ENCODE measurements around the gene RAI1.

RAI1 gene

DNA sequence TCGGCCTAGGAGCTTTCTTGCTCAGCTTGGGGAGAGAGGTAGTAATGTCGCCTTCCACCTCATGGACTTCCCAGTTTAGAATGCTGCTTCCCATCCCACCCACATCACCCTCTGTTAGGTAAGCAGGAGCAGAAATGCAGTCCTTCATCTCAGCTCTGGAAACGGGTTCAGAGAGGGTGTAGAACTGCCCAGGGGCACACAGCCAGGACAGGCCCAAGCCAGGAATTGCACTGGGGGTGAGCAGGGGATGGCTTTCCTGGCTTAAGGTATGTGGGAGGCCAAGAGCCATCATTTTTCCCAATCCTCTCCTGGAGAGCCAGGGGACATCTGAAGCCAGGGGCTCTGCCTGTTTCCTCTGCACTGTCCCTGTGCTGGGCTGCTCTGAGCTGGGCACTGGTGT is 33.6 kb downstream of the RAI1 start:
- no peak for DNase-seq (ENCODE audit: low read depth, low spot score)

DNA sequence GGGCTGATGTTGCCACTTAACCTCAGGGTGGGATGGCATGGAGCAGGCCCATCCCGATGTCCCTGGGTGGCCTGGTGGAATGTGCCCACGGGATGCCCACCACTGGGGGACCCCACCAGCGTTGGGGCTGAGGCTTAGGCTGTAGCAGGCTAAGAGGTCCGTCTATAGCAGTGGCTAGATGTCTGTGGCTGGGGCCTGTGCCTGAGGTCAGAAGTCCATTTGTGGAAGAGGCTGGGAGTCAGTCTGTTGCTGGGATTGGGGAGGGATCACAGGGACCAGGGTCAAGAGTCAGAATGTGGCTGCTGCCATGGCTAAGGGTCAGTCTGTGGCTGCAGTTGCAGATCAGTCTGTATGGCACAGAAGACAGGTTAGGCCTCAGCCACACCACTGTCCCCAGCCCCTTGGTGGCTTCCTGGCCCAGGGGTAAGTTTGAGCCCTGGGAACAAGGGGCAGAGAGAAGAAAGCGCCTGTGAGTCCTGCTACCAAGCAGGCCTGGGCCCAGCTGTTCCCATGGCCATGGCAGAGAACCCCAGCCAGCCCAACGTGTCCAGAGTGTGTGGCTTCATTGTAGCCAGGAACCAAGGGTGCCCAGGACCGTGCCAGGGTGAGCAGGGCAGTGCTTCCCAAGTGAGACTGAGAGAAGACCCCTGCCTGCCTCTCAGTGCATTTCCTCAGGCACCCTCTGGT is 35.7 kb downstream of the RAI1 start:
- DNase-seq (ENCODE audit: low read depth, low spot score): no peak

DNA sequence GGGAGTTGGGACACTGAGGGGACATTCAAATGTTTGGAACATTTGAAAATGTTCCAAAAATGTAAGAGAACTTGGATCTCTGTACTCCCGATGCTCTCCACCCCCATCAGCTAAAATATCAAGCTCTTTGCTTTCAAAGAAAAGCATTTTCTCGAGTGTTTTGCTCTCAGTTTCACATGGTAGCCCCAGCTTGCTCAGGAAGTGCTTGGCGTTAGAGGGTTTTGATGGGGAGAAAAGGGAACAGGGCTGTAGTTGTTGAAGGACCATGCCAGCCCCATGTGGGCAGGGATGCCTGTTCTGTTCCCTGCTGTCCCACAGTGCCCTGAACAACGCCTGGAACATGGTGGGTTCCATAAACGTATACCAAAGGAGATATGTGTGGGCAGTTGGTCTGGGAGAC is 37.0 kb downstream of the RAI1 start:
- no peak for DNase-seq (ENCODE audit: low read depth, low spot score)

DNA sequence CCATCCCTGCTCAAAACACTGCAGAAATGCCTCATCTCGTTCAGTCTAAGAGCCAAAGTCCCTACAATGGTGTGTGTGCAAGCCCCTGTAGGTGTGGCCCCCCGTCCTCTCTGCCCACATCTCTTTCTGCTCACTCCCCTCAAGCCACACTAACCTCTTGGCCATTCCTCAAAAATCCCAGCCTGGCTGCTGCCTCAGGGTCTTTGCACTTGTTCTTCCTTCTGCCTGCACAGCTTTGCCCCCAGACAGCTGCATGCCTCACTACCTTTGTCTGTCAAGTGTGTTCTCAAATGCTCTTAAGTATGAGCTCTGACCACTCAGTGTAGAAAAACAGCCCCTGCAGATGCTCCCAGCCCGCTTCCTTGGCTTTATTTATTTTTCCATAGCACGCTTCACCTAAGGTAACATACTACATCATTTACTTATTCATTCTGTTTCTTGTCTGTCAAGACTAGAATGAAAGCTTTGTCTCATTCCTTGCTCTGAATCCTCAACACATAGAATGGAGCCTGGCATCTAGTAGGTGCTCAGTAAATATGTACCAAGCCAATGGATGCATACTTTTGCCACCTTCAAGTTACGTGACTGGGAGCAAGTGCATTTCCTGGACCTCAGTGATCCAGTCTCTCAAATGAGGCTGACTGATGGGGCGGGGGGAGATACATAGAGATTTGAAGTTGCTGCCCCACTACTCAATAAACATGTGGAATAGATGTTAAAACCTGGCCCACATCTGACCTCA is 38.1 kb downstream of the RAI1 start:
- DNase-seq (ENCODE audit: low read depth, low spot score): no peak

DNA sequence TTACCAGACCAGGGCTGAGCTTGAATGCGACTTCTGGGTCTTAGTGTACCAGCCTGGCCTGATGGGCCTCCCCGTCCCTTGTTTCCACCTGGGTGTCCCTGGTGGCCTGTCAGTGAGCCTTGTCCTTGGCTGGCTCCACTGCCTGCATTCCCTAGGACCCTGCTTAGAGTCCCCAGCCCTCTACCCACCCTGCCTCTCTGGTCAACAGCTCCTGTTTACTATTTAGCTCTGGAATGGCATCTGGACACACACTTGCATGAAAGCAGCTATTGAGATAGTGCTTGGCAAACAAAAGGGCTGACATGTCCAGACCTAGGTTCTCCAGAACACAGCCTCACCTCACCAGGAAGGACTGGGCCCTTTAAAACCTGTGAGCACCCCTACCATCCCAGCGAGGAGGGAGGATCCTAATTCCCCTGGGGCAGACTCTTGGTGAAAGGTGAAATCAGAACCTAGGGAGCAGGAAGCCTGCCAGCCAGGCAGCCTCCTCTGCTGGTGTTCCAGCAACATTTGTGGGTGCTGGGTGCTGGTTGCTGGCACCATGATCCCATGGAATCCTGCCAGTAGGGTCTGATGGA is 38.8 kb downstream of the RAI1 start:
- DNase-seq (ENCODE audit: low read depth, low spot score): no peak

DNA sequence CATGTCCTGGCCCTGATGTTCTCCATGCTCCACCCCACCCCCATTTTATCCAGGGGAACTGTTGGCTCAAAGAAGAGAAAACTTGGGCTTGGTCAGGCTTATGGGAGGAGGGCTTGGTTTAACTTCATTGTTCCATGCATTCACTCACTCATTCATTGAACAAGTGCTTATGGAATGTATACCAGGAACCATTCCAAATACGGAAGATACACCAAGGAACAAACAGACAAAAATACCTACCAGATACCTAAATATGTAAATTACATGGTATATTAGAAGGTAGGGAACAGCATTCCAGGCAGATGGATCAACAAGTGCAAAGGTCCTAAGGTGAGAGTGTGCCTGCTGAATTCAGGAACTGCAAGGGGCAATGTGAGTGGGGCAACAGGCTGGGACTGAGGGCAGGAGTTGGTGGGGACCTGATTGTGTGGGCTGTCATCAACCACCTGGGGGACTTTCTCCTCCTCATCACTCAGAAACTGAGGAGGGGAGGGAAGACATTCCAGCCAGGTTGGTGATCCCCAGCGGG is 39.9 kb downstream of the RAI1 start:
- DNase-seq (ENCODE audit: low read depth, low spot score): no peak

DNA sequence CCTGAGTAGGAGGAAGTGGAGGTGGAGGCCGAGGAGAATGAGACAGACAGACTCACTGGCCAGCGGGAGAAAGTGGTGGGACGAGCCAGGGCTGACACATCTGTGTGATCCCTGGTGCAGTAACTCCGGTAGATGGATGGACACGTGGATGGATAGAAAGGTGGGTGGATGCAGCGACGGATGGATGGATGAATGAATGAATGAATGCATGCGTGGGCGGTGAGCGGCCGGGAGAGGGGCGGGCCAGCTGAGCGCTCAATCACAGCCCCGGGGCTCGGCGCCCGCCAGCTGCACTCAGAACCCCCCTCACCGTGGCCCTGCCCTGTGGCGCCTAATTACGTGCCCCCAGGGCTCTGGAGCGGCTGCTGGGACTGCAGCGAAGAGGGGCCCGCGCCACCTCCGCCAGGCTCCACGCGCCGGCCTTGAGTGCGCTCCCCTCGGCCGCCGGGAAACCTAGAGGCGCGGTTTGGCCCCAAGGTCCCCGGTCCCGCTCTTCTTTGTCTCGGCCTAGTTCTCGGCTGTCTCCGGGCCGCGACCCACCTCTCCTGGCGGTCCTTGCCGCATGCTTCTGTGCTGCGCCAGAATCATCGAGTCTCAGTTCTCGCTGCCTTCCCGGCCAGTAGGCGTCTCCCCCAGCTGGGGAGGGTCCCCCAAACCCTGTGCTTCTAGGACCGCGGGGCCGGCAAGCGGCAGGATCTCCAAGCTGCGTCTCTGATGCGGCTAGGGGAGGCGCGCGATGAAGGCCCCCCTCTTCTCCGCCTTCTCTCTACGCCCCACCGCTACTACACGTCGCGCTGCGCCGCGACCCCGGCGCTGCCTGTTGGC is 41.0 kb downstream of the RAI1 start:
- no peak for DNase-seq (ENCODE audit: low read depth, low spot score)

DNA sequence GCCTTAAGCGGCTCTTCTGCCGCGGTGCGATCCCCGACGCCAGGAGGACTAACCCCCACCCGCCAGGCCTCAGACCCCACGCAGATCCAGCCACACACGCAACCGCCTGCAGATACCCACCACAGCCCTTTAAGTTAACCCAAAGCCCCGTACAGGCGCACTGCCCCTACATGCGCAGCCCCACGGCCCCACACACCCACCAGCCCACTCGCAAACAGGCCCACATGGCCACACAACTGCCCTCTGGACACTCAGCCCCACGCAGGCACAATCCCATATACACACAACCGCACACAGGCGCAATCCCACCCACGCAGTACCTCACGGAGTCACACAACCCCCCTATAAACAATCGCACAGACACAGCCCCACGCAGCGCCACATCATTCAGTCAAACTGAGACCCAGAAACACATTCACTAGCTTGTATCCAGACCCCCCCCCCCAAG is 41.7 kb downstream of the RAI1 start:
- DNase-seq (ENCODE audit: low read depth, low spot score): no peak

DNA sequence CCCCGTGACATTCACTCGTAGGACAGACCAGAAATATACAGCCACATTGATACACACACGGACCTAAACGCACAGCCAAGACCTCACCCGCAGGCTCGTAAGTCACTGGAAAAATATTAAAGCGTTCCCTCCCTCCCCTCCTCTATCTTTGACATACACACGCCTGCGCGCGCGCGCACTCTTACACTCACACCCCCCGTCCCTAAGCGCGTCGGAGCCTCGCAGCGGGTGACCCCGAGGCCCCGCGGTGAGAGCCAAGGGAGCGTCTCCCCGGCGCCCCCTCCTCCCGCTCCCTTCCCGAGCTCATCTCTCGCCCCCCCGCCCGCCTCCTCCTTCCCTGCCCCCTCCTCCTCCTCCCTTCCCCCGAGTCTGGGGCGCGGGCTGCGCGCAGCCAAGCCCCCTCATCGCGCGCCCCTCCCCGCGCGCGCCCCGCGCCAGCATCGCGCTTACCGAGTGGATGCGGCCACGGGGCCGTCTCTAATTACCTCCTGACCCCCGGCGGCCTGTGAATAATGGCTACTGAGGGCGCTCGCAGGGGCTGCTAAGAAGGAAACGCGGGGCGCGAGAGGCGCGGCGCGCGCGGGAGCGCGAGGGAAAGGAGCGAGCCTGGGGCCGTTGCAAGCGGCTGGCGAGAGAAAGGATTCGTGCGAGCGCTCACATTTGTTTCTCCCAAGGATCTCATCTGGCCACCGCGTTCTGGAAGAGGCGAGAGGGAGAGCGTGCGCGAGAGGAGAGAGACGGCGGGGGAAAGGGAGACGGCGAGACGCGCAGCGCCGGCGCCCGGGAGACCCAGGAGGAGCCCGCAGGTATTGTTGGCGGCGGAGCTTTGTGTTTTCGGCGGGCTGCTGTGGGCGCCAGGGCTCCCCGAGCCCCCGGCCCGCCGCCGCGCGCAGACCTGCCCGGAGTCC is 42.4 kb downstream of the RAI1 start:
- DNase-seq (ENCODE audit: low read depth, low spot score): no peak

DNA sequence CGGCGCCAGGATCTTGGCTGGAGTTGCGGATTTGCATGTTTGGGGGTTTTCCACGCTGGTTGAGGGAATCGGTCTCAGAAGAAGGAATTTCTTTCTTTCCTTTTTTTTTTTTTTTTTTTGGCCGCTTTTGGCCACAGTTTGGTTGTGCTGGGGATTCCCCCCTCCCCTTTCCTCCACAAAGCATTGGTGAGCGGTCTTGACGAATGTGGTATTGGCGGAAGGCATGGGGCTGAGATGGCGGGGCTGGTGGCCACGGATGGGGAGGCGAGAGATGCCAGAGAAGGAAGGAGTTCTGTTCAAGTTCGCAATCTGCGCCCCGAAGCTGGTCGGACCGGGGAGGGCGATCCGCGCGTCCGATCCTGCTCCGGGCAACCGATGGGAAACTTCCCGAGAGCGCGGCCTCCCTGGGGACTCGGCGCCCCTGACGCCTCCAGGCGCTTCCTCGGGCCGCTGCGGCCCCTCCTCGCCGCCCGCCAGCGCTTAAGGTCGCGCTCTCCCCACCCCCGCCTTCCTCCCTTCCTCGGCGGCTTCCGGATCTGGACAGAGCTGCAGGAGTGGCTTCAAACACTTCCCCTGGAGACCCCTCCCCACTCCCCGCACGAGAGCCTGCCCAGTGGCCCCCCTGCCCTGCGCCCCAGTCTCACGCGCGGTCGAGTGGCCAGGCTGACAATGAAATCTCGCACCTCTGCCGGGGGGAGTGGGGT is 43.2 kb downstream of the RAI1 start:
- DNase-seq (ENCODE audit: low read depth, low spot score): no peak

DNA sequence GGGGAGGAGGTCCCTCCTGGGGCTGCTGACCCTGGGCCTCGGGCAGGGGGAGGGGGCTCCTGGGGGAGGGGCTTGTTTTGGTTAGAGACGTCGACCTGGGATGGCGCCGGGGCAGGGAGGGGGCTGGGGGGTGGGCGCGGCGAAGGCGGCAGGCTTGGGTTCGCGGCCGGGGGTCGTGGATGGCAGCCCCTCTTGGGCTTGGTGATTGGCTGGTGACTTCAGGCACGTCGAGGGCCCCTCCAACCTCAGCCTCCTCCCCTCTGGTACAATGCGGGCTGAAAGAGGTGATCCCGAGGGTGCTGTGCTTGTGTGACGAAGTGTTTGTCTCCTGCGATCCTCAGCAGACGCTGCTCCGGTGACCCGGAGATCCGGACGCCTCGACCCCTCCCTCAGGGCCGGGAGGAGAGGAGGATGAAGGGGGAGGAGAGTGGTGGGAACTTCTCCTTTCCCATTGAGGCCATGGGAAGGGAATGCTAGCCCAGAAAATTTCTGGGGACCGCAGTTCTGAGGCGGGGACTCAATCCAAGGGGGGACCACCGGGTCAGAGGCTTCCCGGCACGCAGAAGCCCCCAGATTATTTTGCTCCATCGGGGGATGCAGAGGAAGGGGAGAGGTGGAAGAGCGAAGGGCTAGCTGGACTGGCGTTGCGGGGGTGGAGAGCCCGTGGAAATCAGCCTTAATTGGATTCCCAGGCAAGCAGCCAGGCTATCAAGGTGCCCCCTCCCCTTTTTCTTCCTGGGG is 43.9 kb downstream of the RAI1 start:
- DNase-seq (ENCODE audit: low read depth, low spot score): no peak

DNA sequence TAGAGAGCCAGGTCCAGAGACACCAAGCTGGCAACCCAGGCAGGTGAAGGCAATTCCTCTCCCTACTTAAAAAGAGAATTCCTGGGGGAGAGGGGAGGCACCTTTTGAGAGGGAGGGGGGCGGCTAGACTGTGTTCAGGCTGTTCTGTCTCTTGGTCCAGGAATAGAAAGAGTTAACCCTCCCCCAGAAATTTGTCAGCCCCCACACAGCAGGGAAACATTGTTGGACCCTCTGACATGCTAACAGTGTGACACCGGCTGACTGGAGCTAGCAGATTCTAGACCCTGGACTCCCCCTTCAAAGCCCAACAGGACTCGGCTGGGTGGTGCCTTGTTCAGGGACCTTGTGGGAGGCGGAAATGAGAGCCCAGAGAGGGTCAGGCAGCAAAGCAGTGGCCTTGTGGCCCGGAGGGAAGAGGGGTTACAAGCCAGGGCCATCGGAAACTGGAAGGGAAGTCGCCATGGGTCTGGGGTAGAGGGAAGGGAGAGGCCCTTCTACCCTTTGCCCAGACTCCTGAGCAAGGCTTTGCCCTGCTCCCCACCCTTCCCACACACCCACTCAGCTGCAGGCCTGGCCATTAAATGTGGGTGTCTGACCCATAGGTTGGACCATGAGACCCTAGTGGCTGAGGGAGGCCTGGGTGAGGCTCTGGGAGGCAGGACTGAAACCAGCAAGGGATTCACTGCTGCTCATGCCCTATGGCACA is 44.6 kb downstream of the RAI1 start:
- DNase-seq (ENCODE audit: low read depth, low spot score): no peak

DNA sequence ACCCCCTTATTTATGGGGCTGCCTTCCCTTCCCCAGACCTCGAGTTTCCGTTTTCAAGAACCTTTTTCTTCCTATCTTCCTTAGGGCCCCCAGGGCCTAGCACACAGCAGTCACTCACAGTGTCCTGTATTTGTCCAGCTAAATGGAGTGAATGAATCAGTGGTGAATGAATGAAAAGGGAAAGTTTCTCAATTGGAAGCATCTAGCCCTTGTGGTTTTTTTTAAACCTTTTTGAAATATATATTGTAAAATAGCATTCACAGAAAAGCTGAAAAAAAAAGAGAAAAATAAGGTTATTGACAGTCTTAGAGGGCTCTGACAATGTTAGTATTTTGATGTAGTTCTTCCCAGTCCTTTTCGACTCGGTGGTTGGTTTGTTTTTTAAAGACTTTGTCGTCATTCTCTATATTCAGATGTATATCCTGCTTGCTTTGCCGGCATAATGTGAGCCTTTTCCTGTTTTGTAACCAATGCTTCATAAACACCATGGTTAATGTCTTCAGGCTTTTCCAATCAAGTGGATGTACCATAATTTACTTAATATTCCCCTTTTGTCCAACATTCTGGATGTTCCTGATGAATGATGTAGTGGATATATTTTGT is 45.3 kb downstream of the RAI1 start:
- no peak for DNase-seq (ENCODE audit: low read depth, low spot score)

DNA sequence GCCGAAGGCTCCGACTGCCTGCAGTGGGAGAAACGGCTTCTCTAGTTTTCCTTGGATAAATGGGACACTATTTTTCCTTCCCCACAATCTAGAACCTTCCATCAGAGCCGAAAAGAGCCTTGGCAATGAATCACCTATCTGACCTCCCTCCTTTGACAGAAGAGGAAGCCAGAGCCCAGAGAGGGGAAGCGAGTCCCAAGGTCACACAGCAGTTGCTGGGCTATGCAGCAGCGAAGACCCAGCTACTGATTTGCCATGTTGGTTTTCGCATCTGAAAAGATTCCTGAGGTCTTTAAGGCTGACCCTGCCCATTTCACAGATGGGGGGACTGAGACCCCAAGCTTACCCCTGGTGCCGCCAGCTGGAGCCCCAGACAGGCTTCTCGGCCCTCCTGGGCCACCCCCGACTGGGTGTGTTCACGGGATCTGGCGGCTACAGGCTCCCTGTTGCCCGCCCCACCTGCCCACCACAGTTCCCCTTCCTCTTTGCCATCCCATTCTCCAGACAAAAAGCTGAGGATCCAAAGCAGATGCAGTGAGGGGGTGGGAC is 45.9 kb downstream of the RAI1 start:
- no peak for DNase-seq (ENCODE audit: low read depth, low spot score)

DNA sequence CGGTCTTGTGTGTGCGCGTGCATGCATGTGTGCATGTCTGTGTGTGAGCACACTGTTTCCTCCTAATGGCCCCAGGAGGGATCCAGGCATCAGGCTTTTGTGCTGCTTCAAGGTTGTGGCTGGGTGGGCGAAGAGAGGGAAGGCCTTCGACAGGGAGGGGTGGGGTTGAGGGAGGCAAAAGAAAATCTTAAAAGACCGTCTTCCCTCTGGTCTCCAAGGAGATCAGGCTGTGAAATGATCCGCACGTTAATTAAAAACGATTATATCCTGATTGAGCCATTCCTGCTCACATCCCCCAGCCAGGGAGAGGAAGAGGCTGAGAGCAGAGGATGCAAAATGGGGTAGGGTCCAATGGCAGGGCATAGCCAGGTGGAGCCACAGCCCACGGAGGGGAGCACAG is 46.9 kb downstream of the RAI1 start:
- no peak for DNase-seq (ENCODE audit: low read depth, low spot score)

DNA sequence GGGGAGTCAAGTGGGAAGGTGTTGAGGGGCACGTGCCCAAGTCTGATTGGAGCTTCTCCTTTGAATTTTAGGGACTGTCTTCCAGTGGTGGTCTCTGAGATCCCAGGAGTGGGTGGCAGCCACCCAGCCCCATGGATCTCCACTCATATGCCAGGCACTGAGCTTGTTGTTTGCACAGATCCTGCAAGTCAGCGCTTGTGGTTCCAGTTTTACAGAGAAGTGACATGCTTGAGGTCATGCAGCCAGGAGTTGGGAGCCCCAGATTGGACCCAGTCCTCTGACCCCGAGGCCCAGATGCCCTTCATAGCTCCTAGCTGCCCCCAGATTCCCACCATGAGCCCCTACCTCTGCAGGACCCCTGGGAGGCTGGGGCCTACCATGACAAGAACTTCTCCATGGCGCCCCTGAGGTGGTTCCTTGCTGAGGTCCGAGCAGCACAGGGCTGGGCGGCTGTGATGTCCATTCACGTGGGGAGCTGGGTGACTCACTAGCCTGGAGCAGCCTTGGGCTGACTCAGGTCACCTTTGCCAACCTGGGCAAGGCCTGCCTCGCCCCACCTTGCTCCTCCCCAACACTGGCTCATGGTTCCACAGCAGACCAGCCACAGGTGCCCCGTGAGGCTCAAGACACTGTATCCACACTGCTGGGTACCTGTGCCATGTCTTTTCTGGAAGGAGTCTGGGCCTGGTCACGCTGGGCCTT is 47.4 kb downstream of the RAI1 start:
- no peak for DNase-seq (ENCODE audit: low read depth, low spot score)

DNA sequence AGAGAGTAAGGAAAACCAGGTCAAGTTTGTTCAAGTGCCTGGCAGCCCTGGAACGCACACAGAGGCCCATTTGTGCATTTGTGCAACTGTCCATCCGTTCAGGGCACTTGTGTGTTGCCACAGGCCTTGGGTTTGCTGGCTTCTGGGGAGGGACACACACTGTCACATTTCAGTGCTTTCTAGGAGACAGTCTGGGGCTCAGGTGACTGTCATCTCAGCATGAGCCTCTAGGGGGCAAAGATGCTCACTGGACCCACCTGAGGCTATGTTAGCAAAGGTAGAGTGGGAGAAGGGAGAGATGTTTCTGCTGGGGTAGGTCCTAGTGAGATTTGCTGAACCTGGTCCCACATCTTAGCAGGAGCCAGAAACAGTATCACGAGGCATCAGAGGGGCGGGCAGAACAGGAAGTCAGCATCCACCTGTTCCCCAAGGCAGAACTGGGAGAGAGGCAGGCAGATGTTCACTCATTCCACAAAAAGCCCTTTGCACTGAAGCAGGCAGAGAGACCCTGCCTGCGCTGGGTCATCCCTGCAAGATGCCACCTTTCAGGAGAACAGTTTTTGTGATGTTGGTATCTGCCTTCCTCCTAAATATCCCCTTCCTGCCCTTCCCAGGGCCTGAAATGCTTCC is 48.5 kb downstream of the RAI1 start:
- no peak for DNase-seq (ENCODE audit: low read depth, low spot score)

Data from activated naive CD8-positive, alpha-beta T cell treated with anti-CD3 and anti-CD28 coated beads, Interleukin-2, amount 50 U/mL, for 16 hours (primary cell).